DMS 273 treated with DMSO at 0.1 percent for 48 hours (cell line): Measurements from ENCODE around the gene GFOD1.
A peak's percentile ranks its signal among the peaks of the same experiment; 100 is the strongest.

Experiments
- DNase-seq: peaks from one replicate; lab custom pipeline; 2025; lab: John Stamatoyannopoulos, UW

GFOD1 gene

DNA sequence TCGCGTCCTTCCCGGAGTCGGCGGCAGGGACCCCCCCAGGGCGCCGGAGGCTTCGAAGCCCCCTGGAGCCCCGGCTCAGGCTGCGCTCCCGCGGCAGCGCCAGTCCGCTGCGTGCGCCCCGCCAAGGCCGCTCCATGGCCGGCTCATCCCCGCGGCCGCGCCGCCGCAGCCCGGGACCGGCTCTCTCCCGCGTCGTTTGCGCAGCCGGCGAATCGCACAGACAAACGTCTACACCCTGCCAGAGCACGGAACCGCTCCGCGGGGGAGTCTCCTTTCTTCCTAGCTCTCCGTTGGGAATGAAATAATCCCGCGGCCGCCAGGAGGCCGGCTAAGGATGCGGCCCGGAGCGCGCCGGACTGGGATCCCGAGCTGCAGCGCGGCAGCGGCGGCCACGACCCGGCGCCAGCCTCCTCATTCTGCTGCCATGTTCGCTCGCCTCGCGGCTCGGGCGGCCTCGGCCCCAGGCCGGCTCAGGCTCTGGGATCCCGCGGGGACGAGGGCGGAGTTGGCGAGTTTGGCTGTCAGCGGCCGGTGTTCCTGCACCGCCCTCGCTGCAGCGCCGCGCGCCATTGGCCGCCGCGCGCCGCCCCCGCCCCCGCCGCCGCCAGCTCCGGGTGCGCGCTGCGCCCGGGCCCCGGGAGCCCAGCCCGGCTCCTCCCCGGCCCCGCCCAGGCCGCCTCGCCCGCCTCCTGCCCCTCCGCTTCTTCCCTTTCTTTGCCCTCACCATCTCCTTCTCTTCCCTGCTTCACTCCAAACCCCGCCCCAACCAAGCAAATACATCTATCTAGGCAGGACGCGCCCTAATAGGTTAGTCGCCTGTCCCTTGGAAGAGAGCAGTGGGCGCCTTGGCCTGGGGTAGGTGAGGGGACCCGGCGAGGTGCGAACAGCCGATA lies at the start of gene GFOD1:
TSS of gene GFOD1 (minus strand) at position 479 of the 893 bp plus-strand sequence. CDS start 710 bp downstream, outside the sequence.
- DNase-seq: peak; percentile 85

DNA sequence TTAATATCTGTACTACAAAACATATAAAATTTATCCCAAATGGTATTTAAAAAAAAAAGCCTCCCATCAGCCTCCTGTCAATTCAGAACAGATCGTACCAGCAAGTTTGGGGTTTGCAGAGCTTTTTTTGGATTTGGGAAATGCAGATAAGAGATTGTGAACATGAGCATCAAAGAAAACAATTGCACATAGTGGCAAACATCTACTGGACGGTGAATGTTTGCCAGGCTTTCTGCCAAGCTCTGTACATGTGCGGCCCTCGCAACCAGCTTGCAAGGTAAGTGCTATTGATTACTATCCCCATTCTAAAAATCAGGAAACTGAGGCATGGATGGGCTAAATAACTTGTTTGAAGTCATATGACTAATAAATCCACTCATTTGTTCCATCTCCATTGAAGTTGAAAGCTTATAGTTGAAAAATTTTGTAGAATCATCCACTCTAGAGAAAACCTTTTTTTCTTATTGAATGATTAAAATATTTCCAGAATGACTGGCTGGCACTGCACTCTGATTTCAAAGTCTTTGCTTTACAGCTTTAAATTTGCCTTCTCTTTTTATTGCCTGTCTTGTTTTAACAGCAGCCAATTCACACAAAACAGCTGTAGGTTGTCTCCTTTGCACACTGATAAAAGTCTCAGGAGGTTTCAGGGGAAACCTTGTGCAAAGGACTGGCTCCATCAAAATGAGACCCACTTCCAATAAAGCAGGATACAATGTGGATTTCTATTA lies 49.6 kb upstream of the GFOD1 start:
- DNase-seq: no peak

GRCh38 chr6:13535306-13535705 lies 47.9 kb upstream of the GFOD1 start:
- no peak for DNase-seq

- DNase-seq: no peak
These were observed 47.1 kb upstream of the GFOD1 start for GRCh38 chr6:13534536-13534935.

DNA sequence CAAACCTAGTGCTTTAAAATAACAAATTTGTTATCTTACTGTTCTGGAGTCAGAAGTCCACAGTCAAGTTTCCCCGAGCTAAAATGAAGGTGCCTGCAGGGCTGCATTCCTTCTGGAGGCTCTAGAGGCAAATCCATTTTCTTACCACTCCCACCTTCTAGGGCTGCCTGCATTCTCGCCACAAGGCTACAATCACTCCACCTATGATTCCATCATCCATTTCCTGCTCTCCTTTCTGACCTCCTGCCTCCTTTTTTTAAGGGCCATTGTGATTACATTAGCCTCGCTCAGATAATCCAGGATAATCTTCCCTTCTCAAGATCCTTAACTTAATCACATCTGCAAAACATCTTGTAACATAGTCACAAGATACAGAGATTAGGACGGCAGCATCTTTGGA lies 44.6 kb upstream of the GFOD1 start:
- no peak for DNase-seq

GRCh38 chr6:13528777-13529343 lies 41.5 kb upstream of the GFOD1 start:
- no peak for DNase-seq

DNA sequence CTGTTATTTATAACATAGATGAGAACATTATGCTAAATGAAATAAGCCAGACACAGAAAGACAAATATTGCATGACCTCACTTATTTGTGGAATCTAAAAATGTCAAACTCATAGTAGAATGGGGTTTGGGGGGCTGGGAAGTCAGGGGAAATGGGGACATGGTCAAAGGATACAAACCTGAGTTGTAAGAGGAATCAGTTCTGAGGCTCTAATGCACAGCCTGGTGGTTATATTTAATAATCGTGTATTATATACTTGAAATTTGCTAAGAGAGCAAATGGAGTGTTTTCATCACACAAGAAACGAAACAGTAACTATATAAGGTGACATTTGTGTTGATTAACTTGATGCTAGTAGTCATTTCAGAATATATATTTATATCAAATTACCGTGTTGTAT lies 40.8 kb upstream of the GFOD1 start:
- DNase-seq: no peak

DNA sequence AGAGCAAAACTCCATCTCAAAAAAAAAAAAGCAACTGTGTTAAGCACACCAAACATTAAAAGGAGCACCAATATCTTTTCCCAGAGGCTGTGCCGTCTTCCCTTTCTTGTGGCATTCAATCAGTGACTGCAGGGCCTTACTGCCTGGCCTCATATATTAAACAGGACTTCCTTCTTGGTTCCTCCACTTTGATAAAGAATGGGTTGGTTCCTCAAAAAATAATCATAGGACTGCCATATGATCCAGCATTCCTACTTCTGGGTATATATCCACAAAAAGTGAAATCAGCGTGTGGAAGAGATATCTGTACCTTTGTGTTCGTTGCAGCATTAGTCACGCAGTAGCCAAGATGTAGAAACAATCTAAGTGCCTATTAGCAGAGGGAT lies 40.3 kb upstream of the GFOD1 start:
- DNase-seq: no peak

- DNase-seq: peak; percentile 91
These were observed 39.6 kb upstream of the GFOD1 start for GRCh38 chr6:13526727-13527670.

DNA sequence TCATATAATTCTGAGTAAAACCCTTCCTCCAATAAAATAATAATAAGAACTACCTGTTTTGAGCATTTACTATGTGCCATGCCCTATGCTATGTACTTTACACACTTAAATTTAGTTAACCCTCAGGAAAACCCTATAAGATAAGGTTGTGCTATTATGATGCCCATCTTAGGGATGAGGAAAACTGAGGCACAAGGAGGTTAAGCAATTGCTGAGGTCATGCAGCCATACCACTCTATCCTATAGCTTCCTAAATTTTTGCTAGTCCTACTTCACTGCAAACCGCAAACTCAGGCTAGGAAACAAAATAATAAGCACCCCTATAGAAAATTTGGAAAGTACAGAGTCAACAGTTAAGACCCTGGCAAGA lies 38.9 kb upstream of the GFOD1 start:
- DNase-seq: no peak

- DNase-seq: peak; percentile 85
These were observed 37.6 kb upstream of the GFOD1 start for GRCh38 chr6:13524801-13525508.

- no peak for DNase-seq
These were observed 36.6 kb upstream of the GFOD1 start for GRCh38 chr6:13523826-13524622.

- no peak for DNase-seq
These were observed 35.3 kb upstream of the GFOD1 start for GRCh38 chr6:13522656-13523055.

GRCh38 chr6:13519839-13520238 lies 32.4 kb upstream of the GFOD1 start:
- DNase-seq: no peak

DNA sequence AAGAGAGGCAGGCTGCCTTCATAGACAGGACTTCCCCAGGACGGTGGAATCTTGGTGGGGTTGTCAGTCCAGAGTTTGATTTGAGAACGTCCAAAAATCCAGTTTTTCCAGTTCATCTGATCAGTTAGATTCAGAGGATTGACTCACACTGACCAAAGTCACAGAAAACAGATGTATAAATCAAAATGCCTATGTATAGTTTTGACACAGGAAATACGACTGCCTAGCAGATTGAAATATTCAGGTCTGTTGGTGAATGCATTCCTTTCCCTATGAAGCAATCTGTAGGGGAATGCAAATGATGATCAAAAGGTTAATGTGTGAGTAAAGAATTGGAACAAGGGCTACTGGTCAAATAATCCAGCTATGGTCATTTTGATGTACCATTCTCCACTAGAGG lies 29.7 kb upstream of the GFOD1 start:
- DNase-seq: no peak

- DNase-seq: no peak
These were observed 28.5 kb upstream of the GFOD1 start for GRCh38 chr6:13515912-13516311.

DNA sequence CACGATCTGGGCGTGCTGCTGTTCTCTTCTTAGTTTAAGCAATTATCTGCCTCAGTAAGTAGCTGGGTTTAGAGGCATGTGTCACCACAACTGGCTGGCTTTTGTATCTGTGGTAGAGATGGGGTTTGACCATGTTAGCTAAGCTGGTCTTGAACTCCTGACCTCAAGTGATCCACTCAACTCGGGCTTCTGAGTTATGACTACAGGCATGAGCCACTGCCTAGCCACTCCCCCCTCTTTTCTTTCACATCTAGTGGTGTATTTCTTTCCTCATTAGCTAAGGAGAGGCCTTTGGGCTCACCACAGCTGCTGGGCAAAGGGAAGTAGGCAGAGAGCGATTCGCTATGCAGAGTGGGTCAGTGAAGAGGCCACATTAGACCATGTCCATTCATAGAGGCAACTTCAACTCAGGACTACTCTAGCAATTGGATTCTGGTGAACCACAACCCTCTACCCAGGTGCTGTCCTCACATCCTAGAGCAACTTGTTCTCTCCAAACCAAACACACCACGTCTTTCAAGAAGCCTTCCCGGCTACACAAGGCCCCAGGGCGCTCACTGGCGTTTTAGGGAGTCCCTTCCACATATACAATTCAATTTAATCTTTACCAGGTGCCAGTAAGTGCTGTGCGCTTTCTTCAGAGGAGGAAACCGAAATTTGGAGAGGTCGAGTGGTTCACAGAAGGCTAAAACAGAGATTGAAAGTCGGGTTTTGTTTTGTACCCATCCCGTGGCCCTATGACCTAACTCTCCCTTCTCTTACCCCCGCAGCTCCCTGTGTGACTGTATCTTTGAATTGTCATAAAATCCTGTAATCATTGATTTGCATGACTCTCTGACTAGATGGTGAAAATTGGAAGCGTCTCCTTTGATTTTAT lies 26.5 kb upstream of the GFOD1 start:
- no peak for DNase-seq

DNA sequence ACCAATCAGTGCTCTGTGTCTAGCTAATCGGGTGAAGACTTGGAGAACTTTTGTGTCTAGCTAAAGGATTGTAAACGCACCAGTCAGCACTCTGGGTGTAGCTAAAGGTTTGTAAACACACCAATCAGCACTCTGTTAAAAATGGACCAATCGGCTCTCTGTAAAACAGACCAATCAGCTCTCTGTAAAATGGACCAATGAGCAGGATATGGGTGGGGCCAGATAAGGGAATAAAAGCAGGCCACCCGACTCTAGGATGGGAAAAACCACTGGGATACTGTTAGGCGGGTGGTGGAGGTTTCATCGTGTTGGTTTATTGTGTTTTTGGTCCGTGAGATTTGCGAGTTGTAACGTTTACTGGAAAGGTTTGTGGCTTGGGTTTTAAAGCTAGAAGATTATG lies 25.5 kb upstream of the GFOD1 start:
- no peak for DNase-seq
